GM19023 (cell line): Measurements from ENCODE around the gene GPR45.

ENCODE experiments used
- ATAC-seq: cut with Tn5 transposase; IDR thresholded peaks from one replicate; pipeline ENCODE4 v1.9.1; 2021; ENCODE audit warnings: mild to moderate bottlenecking, moderate library complexity; ENCODE audit not compliant: unreplicated experiment

Gene GPR45

DNA sequence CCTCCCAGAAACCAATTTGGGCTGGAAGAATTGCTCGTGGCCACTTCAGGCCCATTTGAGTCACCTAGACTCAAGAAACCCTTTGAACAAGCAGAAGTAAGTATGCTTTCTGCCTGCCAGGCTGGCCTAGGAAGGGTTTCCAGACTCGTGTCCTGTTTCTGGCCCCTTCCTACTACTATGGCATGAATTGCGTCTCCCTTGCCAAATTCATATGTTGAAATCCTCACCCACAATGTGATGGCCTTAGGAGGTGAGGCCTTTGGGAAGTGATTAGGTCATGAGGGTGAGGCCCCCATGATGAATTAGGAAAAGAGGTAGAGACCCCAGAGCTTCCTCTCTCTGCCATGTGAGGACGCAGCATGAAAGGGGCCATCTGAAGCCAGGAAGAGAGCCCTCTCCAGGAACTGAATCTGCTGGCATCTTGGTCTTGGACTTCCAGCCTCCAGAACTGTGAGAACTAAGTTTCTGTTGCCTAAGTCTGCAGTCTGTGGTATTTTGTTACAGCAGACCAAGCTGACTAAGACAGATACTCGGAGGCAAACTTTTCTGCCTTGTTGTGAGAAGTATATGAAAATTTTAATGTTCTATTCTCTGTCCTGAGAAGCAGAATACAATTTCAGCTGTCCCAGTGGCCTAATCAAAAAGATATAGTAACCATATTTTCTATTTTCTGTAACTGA, 13.1 kb downstream of the GPR45 start:
- no peak for ATAC-seq

DNA sequence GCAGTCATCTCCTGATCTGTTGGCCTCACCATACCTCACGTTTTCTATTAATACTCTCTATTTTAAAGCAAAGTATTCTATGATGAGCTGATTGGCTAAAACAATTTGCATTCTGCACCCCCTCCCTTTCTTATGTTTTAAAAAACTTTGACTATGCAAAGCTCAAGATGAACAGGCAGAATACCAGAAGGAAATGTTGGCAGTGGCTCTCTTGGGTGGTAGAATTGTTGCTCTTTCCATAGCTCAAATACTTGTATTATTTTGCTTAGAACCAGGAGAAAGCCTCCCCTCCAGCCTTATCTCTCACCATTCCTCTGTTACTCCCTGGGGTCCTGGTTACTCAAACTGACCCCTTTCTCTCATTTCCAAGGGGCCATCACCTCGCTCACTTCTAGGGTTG, 14.4 kb downstream of the GPR45 start:
- no peak for ATAC-seq

DNA sequence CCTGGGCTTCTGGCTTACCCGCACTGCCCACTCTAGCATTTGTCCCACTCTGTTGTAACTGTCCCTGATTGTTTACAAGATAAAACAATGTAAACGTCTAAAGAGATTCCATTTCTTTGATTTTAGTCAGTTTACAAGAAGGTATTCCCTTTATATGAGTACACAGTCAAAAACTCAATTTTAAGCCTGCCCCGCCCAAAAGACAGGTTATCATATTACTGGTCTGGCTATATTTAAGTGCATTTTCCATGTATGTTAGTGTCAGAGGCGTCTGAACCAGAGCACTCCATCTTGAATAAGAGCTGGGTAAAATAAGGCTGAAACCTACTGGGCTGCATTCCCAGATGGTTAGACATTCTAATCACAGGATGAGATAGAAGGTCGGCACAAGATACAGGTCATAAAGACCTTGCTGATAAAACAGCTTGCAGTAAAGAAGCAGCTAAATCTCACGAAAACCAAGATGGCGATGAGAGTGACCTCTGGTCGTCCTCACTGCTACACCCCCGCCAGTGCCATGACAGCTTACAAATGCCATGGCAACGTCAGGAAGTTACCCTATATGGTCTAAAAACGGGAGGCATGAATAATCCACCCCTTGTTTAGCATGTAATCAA, 15.0 kb downstream of the GPR45 start:
- no peak for ATAC-seq

DNA sequence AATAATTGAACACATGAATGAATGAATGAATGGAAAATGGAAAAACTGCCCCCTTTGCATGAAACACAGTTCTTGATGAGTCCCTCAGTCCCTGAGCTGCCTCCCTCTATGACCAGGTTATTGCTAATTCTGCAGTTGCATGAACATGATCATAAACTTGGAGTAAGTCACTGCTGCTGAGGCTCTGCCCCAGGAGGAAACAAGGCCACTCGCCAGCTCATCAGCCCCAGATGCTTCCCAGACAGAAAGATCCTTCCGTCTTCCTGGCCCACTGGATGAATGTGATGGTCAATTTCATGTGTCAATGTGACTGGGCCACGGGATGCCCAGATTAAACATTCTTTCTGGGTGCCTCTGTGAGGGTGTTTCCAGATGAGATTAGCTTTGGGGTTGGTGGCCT, 16.4 kb downstream of the GPR45 start:
- no peak for ATAC-seq

DNA sequence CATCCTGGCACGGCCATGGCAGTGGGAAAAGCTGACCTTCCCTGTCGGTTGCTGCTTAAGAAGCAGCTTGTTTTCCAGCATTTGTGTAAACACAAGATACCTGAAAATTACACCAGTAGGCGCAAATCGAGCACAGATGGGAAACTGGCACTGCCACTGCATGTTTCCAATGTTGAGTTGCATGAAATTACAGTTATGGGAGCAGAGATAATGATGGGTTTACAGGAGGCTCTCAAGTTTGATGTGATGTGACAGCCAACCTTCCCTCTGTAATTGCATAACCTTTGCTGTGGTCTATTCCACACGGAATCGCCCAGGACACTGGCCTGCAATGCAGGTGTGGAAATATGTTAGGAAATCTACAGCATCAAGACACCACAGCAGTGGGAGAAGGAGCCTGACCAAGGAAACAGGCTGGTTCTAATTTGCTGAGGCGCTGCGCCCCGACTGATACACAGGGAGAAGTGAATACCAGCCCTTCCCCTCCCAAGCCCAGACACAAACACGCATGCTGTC, 17.4 kb downstream of the GPR45 start:
- no peak for ATAC-seq

DNA sequence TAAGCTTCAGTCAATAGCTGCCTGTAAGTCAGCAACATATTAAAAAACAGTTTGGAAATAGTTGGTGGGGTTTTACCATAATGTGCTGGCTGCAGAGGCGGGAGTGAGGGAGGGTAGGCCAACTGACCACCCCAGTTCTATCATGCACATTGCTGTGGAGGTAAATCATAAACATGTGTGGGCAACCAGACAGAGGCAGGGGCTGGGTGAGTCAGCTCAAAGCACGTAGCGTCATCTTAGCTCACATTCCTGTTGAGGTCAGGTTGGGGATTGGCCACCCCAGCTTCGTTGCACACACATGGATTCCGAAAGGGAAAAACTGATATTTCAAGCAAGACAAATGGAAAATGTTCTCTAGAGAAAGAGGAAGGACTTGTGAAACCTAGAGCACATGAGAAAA, 19.5 kb downstream of the GPR45 start:
- ATAC-seq: no peak

DNA sequence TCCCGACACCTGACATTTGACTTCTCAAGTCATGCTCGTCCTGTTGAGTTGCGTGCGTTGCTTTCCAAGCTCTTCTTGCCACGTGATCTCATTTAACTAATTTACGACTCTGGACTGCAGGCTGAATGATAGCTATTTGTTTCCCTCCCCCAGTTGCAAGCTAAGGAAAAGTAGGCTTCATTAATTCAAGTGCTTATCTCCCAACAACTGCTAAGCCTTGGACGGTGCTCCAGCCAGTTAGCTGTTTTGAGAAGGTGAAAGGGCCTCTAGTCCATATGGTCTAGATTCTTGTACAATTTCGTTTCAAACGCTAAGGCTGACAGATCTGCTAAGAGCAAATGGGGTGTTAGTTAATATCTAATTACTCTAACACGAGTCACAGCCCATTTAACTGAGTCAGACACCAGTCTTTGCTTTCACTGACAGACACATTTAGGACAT, 21.1 kb downstream of the GPR45 start:
- ATAC-seq: no peak

DNA sequence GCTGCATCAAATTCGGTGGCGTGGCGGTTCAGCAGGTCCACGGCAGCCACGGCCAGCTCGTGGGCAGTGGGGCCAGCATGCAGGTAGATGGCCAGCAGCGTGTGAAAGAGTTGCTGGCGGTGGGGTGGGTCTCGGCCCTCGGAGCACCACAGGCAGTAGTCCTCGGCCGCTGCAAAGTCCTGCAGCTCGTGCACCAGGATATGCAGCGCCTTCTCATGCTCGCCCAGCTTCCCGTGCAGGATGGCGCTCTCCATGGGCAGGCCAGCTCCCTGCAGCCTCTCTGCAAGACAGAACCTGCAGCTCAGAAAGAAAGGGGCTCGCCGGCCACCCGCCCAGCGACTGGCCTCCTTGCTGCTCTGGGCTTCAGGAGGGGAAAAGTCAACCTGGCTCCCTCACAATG, 27.9 kb downstream of the GPR45 start:
- no peak for ATAC-seq

DNA sequence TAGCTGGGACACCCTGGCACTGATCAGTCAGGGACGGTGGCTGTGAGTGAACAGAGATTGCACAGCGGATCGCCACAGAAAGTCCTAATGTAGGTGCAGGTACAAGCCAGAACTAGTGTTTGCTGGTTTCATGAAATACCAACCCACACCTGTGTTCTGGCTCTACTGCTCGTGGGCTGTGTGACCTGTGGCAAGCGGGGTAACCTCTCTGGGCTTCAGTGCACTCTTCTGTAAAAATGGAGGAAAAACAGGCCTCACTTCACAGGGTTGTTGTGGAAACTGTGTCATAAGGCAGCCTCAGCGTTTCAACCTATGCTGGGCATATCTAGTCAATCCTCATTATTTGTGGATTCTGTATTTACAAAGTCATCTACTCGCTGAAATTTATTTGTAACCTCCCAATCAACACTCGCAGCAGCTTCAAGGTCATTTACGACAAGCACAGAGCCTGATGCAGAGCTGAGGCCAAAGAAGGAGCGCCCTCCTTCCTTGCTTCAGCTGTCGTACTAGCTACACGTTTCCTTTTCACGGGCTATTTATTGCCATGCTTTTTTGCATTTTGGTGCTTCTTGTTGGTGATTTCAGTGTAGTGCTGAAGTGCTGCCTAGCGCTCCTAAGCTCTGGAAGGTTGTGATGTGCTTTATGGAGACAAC, 30.0 kb downstream of the GPR45 start:
- ATAC-seq: no peak

DNA sequence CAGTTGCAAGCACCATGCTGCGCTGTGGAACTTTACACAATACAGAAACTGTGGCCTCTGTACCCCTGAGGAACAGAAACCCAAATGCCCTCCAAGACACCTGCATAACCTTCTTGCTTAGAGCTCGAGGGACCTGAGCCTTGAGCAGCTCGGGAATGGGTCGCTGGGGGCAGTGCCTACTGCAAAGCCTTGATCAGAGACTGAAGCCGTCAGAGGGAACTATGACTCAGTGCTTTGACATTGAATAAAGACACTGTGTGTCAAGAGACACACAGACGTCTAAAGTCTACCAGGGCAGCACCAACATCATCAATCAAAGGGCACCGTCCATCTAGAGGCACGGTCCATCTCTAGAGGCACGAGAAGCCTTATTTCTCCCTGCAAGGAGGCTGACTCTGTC, 30.6 kb downstream of the GPR45 start:
- no peak for ATAC-seq

DNA sequence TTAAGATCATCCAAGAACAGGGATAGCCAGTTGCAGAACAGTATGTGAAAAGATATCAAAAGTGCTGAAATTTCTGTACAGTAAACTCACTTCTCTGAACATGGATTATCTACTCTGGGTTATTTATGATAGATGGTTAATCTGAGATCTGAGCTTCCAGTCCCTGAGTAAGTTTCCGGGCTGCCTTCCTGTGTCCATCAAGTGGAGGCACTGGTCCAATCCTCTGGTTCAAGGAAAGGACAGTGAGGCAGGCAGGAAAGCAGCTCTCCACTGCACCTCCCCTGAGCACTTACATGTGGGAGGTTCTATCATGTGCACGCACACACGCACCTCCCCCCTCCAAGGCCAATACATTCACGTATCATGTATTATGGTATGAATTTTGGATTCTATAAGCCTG, 32.5 kb downstream of the GPR45 start:
- ATAC-seq: no peak

DNA sequence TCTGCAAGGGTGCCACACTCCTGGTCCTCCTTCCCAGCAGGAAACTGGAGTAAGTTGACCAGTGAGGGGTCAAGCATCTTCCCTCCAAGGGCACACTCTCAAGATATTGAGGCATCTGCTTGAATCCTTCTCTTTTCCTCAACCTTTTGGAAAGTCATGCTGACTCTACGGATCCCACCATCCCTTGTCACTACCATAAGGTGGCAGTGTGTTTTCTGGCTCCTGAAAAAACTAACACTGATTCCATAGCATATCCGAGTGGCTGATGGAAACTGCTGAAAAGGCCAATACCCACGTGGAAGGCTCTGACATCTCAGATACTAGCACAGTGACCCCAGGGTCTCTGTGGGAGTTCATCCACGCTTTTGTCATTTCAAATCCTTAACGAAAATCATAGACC, 37.1 kb downstream of the GPR45 start:
- no peak for ATAC-seq

DNA sequence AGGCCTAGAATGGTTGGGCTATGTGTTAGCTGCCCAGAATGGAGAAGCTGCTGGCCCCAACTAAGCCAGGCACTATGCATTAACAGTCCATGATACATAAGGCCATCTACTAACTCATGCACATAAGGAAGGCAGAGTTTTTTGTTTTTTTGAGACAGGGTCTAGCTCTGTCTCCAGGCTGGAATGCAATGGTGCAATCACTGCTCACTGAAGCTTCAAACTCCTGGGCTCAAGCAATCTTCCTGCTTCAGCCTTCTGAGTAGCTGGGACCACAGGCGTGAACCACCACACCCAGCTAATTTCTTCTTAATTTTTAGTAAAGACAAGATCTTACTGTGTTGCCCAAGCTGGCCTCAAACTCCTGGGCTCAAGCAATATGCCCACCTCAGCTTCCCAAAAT, 37.6 kb downstream of the GPR45 start:
- ATAC-seq: no peak

DNA sequence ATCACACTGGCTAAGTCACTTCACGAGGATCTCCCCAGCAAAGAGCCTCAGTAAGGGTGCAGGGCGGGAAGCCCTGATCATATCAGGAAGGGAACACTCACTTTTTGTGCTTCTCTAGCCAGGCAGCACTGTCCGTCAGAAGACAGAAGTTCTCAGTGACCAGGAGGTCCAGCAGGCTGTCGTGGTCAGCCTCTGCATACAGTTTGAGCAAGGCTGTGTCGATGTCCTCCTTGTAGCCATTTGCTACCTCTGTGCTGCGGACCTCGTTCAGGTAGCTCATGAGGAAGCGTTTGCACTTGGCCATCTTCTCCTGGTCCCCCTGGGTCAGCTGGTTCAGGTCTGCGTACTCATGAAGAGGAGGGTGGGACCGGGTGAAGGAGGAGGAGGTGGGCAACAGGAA, 38.7 kb downstream of the GPR45 start:
- ATAC-seq: no peak

DNA sequence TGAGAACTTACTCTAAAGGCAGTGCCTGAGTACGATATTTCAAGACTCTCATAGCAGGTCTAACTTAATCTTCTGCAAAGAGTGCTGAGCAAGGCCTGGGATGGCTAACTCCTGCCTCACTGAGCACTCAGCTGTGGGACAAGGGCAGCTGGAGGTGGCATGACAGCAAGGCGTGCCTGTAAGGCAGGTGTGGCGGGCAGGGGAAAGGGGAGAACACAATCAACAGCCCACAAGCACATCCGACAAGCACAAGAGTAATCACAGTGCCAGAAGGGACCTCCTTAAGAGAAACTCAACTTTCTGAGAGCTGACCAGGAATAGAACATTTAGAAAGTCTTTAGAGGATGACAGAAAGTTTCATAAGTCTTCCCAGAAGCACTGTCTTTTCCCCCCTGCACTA, 42.0 kb downstream of the GPR45 start:
- no peak for ATAC-seq

DNA sequence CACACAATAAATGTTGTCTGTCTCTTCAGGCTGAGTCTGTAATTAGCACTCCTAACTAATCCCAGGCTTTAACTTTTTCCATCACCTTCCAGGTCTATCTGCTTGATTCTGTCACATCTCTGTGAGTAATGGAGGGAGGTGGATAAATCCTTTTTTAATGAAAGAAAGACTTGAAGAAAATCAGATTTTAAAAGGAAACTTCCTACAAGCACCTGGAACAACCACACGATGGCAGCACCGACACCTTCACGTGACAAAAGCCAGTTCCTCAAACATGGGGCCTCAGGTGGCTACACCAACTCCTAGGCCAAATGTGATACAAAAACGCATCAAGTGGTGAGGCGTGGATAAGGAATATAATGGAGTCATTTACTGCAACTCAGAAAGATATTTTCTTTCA, 46.1 kb downstream of the GPR45 start:
- ATAC-seq: no peak

DNA sequence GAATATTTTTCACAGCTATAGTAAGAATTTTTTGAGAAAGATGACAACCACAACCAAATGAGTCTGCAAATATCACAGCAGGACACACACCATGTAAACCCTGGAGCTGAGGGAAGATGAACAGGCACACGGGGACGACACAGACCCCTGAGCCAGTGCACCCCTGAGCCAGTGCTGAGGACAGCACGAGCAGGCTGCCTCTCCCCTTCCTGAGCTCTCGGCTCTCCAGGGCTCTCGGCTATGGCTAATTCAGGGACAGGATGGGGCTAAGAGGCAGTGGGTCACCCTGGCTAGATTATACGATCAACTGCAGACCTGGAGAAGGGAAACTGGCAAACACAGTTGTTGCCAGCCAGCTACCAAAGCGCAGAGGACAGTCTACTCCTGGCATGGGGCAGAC, 46.6 kb downstream of the GPR45 start:
- ATAC-seq: no peak

DNA sequence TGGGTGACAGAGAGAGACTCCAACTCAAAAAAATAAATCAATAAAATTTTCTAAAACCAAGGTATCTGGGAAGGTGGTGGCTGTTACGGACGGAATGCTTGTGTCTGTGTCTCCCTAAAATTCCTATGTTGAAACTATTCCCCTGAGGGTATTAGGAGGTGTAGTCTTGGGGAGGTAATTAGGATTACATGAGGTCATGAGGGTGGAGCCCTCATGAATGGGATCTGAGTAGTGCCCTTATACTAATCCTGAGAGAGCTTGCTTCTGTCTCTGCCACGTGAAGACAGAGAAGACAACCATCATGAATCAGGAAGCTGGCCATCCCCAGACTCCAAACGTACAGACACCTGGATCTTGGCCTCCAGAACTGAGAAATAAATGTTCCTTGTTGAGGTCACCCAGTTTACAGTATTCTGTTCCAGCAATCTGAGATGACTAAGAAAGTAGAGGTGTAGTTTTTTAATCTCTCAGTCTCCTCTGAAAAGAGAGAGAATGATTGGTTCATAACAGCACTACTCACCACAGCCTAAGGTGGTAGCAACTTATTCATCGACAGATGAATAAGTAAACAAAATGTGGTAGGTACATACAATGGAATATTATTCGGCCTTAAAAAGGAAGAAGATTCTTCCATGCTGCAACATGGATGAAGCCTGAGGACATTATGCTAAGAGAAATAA, 49.6 kb downstream of the GPR45 start:
- ATAC-seq: no peak

DNA sequence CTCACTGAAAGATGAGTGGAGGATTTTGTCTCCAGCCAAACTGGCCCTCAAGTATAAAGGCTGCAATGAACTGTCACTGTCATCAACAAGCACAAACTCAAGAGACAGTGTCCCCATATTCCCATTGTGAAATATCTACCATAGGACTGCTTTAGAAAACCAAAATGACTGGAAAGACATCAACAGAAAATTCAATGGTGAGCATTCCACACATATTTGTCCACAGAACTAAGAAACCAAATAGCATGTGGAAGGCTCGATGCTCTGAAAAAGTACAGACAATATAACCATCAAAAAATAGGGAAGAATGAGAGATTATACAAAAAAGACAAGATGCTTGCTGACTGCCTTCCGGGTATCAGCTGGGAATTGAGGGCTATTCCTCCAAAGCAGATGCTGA, 50.4 kb downstream of the GPR45 start:
- no peak for ATAC-seq
